GM19099 (cell line): Measurements from ENCODE around the gene MAP7D1.

Experiments used
- POLR2A ChIP-seq: IDR thresholded peaks from 3 replicates; pipeline ENCODE4 v1.6.1; 2011; ENCODE audit warnings: low read depth; ENCODE audit not compliant: insufficient read length; ENCODE audit errors: extremely low read depth

The MAP7D1 gene

GRCh38 chr1:36166136-36166535 is 10.2 kb downstream of the MAP7D1 start:
- TF ChIP-seq POLR2A = no peak

DNA sequence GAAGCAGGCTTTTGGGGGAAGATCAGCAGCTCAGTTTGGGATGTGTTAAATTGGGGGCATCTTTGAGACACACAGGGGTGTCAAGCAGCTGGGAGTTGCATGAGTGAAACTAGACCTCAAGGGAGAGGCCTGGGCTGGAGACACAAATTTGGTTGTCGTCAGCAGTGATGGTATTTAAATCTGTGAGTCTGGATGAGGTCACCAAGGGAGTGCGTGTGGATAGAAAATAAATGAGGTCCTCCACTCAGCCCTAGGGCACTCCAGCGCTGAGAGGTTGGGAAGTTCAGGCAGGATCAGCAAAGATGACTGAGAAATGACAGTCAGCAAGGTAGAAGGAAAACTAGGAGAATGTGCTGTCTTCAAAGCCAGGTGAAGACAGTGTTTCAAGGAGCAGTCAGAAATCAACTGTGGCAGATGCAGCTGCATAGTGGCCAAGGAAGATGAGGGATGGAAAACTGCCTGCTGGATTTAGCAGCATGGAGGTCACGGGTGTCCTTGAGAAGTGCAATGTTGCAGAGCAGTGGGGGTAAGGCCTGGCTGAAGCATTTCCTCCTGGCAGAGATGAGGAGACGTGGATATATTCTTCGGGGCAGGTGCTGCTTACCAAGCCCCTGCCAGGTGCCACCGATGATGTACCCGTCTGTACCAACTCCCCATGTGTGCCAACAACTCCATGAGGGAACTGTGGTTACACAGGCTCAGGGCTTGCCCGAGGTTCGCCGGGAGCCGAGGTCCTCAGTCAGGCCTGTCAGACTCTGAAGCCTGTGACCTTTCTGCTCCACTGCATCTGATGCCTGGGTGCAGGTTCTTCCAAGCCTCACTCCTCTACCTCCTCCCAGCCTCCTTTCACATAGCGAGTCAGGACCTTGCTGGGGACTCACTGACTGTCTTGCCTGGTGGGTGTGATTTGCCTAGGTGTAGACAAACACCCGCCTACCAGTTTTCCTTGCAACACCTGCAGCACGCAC is 11.3 kb downstream of the MAP7D1 start:
- TF ChIP-seq POLR2A = no peak

DNA sequence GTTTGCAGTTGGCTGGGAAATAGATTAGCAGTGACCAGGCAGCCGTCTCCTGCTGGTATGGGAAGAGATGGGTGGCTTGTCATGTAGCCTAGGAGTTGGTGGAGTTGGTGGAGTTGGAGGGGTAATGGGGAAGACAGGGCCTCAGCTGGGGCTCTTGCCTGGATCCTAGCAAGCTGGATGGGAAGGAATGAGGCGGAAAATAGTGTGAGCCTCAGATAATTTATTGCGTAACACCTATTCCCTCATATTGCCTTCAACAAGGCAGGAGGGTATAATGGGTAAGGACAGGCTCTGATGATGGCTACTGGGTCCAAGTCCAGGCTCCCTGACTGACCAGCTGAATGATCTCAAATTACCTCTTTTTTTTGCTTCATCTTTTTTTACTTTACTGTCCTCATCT is 12.6 kb downstream of the MAP7D1 start:
- no peak for TF ChIP-seq POLR2A

GRCh38 chr1:36170643-36171412 is 14.9 kb downstream of the MAP7D1 start:
- no peak for TF ChIP-seq POLR2A

DNA sequence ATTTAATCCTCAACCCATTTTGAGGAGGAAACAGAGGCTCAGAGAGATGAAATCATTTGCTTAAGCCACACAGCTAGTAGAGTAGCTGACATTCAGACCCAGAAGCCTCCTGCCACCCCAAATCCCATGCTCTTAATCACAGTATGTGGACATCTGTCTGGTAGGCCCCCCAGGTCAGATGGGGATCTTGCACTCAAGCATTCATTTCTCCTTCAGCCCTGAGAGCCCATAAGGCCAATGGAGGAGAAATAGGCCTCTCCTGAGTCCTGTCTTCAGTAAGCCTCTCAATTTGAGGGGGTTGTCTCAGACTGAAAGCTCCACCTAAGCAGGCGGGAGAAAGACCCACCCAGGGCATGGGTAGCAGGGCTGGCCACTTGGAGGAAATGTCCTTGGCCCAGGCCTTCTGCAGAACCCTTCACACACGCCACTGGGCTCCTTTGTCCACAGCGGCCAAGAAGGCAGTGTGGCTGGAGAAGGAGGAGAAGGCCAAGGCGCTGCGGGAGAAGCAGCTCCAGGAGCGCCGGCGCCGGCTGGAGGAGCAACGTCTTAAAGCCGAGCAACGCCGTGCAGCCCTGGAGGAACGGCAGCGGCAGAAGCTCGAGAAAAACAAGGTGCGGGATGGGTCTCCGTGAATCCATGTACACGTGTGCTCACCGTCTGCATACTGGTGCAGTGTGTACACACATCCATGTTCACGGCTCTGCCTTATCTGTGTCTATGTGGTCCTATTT is 16.2 kb downstream of the MAP7D1 start:
- no peak for TF ChIP-seq POLR2A

DNA sequence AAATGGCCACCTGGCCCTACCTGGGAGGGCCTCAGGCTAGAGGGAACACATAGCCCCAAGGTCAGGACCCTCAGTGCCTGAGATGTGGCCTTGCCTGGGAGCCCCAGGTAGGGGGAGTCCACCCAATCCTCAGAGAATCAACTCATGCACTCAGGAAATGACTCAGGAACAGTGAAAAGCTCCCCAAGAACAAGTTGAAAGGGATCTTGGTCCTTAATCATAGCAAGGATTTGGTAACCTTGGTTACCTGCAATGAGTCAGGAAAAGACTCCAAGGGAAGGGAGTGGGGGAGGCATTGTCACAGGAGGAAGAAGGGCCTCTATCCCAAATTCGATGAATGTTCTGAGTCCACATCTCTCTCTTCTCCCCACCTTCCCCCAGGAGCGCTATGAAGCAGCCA is 17.0 kb downstream of the MAP7D1 start:
- TF ChIP-seq POLR2A = no peak

- TF ChIP-seq POLR2A = no peak
Observed at GRCh38 chr1:36174713-36175112, 18.8 kb downstream of the MAP7D1 start.

GRCh38 chr1:36175137-36176095 is 19.5 kb downstream of the MAP7D1 start:
- no peak for TF ChIP-seq POLR2A

- TF ChIP-seq POLR2A = no peak
Observed at GRCh38 chr1:36176106-36176949, 20.4 kb downstream of the MAP7D1 start.

DNA sequence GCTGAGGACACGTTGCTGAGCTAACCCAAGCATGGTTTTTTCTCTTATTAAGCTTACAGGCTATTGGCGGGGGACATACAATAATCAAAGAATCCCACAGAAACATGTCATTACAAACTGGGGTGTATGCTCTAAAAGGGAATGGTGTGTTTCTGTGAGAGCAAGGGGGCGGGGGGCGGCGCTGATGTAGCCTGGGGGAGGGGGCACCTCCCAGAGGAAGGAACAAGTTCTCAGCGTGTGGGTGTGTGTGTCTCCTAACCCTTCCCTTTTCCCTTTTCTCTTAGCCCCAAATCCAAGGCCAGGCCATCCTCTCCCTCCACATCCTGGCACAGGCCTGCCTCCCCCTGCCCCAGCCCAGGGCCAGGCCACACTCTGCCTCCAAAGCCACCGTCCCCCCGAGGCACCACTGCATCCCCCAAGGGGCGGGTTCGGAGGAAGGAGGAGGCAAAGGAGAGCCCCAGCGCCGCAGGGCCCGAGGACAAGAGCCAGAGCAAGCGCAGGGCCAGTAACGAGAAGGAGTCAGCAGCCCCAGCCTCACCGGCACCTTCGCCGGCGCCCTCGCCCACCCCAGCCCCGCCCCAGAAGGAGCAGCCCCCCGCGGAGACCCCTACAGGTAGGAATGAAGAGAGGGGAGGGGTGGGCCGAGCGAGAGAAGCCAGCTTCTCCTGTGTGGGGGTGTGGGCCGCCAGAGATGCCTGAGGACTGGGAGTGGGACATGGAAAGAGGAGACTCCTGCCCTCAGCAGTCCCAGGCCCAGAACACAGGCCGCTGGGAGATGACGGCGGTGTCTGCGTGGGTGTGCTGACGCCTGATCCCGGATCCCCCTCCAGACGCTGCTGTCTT is 21.9 kb downstream of the MAP7D1 start:
- no peak for TF ChIP-seq POLR2A

DNA sequence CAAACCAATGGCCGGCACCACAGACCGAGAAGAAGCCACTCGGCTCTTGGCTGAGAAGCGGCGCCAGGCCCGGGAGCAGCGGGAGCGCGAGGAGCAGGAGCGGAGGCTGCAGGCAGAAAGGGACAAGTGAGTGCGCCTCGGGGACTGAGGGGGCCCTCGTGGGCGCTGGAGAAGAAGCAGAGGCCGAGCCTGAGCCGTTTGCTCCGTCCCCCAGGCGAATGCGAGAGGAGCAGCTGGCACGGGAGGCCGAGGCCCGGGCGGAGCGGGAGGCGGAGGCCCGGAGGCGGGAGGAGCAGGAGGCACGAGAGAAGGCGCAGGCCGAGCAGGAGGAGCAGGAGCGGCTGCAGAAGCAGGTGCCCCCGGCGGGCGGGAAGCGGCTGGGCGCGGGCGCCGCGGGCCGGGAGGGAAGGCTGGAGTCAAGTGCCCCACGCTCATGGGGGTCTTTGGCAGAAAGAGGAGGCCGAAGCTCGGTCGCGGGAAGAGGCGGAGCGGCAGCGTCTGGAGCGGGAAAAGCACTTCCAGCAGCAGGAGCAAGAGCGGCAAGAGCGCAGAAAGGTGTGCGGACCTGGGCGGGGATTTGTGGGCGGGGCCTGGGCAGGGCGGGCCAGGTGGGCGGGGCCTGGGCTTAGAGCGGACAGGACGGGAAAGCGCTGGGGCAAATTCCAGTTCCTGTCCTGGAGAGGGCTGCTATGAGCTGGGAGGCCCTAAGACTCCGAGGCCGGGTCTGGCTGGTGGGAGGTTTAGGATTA is 22.7 kb downstream of the MAP7D1 start:
- no peak for TF ChIP-seq POLR2A

DNA sequence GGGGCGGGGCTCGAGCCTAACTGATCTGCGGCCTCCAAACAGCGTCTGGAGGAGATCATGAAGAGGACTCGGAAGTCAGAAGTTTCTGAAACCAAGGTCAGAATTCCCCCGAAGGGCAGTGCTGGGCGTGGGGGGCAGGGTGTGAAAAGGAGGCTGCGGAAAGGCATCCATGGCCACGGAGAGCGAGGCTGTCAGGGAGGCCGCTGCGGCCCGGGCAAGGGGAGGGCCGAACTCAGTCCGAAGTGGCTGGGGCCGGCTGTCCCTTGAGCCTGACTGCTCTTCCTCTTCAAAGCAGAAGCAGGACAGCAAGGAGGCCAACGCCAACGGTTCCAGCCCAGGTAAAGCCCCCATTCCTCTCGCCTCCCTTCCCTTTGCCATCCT is 23.2 kb downstream of the MAP7D1 start:
- TF ChIP-seq POLR2A = no peak
